PC-9 (cell line): ENCODE measurements around the gene FNDC11. TPM values are rescaled to one million over a fixed set of nuclear protein-coding genes. Genes with fewer than 3 reads are reported as not detected.
A peak's percentile ranks its signal among the peaks of the same experiment; 100 is the strongest.

ENCODE experiments used
- BruUV-seq: library from RNA; stranded (reverse); fragments of 400-500 nt; replicated peaks from 2 replicates; lab custom pipeline; 2021; lab: Mats Ljungman, UMichigan
- CTCF ChIA-PET: fragments of 300-600 bp; sonication (Branson Sonifier 250); formaldehyde crosslinking; loops from one replicate; lab custom pipeline; 2022; ENCODE audit warnings: antibody characterized with exemption; lab: Charles Lee
- POLR2A ChIA-PET: fragments of 300-600 bp; sonication (Branson Sonifier 250); formaldehyde crosslinking; loops from one replicate; lab custom pipeline; 2022; ENCODE audit warnings: antibody characterized with exemption; ENCODE audit not compliant: unreplicated experiment; lab: Charles Lee
- DNase-seq, 2 experiments: peaks; one replicate each; pipeline versions ENCODE4 v3.0.0 to v3.0.0-alpha.2; 2015 to 2022; ENCODE audit warnings: mixed read lengths in 1 of 2
- H2AFZ ChIP-seq: fragments of 200-600 bp; sonication (generic); 2 replicates; pipeline ENCODE4 v1.8.1; 2017; ENCODE audit warnings: antibody characterized with exemption
- H3F3A ChIP-seq: fragments of 200-600 bp; sonication (generic); 2 replicates; pipeline ENCODE4 v1.8.1; 2017; ENCODE audit warnings: antibody characterized with exemption, mild to moderate bottlenecking, low read depth; ENCODE audit not compliant: insufficient read depth
- H3K27ac ChIP-seq: fragments of 200-600 bp; sonication (generic); 2 replicates; pipeline ENCODE4 v1.6.1; 2016; ENCODE audit warnings: mixed run types
- H3K27me3 ChIP-seq: fragments of 200-600 bp; sonication (generic); 2 replicates; pipeline ENCODE4 v1.6.1; 2016; ENCODE audit warnings: low read depth, mixed run types; ENCODE audit not compliant: insufficient read depth
- H3K36me3 ChIP-seq: fragments of 200-600 bp; sonication (generic); 2 replicates; pipeline ENCODE4 v1.6.1; 2016; ENCODE audit warnings: low read depth, mixed run types
- H3K4me1 ChIP-seq: fragments of 200-600 bp; sonication (generic); replicated peaks from 2 replicates; pipeline ENCODE4 v1.6.1; 2016; ENCODE audit warnings: mixed run types; ENCODE audit not compliant: insufficient read depth
- H3K4me2 ChIP-seq: fragments of 200-600 bp; sonication (generic); 2 replicates; pipeline ENCODE4 v1.6.1; 2017; ENCODE audit warnings: mixed run types
- H3K4me3 ChIP-seq: fragments of 200-600 bp; sonication (generic); 2 replicates; pipeline ENCODE4 v1.6.1; 2016; ENCODE audit warnings: mixed run types
- H3K79me2 ChIP-seq: fragments of 200-600 bp; sonication (generic); 2 replicates; pipeline ENCODE4 v1.6.1; 2017; ENCODE audit warnings: low read depth, mixed run types
- H3K9me2 ChIP-seq: fragments of 200-600 bp; sonication (generic); 2 replicates; pipeline ENCODE4 v1.8.1; 2017; ENCODE audit warnings: mild to moderate bottlenecking; ENCODE audit not compliant: insufficient read depth
- H3K9me3 ChIP-seq: fragments of 200-600 bp; sonication (generic); 2 replicates; pipeline ENCODE4 v1.8.1; 2016; ENCODE audit warnings: low read depth; ENCODE audit not compliant: insufficient read depth
- H4K20me1 ChIP-seq: fragments of 200-600 bp; sonication (generic); 2 replicates; pipeline ENCODE4 v1.8.1; 2017; ENCODE audit not compliant: insufficient read depth
- EZH2 ChIP-seq: fragments of 200-600 bp; sonication (generic); IDR thresholded peaks from 2 replicates; pipeline ENCODE4 v1.8.0; 2017; ENCODE audit warnings: antibody characterized with exemption, low read depth
- intact Hi-C: fragments of 100-400 bp; cut with micrococcal nuclease; formaldehyde crosslinking; loops from one replicate; pipeline ENCODE4 v1.10.0; 2022; ENCODE audit not compliant: unreplicated experiment
- total RNA-seq: library from RNA; stranded (reverse); gene quantifications from 2 replicates; pipeline ENCODE4 v1.2.3, GENCODE V29; 2021
- TF ChIP-seq, protein P1 (sequence below): fragments of 200-600 bp; sonication (generic); conservative IDR thresholded peaks from 2 replicates; pipeline ENCODE4 v1.6.1; 2017; ENCODE audit warnings: mixed run types, antibody characterized with exemption, mild to moderate bottlenecking, moderate library complexity

FNDC11 gene
- total RNA-seq, 1 experiment from 2014 or later = 7.7 TPM

DNA sequence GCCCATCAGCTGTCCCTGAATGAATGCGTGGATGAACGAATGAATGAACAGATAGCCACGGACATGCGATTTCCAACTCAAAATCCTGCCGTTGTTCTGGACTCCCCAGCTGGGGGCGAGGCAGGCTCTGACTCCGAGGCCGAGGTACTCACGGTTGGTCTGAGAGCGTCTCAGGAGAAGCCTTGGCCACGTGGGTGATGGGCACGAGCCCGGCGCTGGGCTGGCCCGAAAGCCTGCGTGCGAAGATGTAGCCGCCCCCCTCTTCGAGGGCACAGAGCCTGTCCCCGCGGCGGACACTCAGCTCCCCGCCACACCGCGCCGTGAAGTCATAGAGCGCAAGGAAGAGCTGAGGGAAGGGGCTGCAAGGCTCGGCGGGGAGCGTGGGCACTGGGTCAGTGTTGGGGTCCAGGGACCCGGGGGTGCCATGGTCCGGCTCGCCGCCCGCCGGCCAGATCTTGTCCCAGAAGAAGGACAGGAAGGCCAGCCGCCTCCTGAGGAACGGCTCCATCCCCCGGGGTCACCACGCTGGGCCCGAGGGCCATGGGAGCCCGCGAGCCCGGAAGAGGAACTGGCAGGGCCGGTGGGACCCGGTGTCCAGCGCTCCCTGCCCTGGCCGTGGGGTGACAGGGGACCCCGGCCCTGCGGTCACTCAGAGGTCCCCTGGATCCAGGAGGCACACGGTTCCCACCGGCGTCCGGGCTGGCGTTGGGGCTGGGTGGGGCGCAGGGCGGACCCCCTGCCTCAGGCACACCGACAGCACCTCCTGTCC is 6.8 kb upstream of the FNDC11 start:
- POLR2A ChIA-PET = interaction anchor here (0.6 kb wide), 1 partner anchor 434 kb away, joined by 5 read pairs; the partner anchor contains the start of gene PRPF6
- TF ChIP-seq, protein P1, sequence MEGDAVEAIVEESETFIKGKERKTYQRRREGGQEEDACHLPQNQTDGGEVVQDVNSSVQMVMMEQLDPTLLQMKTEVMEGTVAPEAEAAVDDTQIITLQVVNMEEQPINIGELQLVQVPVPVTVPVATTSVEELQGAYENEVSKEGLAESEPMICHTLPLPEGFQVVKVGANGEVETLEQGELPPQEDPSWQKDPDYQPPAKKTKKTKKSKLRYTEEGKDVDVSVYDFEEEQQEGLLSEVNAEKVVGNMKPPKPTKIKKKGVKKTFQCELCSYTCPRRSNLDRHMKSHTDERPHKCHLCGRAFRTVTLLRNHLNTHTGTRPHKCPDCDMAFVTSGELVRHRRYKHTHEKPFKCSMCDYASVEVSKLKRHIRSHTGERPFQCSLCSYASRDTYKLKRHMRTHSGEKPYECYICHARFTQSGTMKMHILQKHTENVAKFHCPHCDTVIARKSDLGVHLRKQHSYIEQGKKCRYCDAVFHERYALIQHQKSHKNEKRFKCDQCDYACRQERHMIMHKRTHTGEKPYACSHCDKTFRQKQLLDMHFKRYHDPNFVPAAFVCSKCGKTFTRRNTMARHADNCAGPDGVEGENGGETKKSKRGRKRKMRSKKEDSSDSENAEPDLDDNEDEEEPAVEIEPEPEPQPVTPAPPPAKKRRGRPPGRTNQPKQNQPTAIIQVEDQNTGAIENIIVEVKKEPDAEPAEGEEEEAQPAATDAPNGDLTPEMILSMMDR = no peak
- no peak for TF ChIP-seq EZH2
- no peak for DNase-seq

DNA sequence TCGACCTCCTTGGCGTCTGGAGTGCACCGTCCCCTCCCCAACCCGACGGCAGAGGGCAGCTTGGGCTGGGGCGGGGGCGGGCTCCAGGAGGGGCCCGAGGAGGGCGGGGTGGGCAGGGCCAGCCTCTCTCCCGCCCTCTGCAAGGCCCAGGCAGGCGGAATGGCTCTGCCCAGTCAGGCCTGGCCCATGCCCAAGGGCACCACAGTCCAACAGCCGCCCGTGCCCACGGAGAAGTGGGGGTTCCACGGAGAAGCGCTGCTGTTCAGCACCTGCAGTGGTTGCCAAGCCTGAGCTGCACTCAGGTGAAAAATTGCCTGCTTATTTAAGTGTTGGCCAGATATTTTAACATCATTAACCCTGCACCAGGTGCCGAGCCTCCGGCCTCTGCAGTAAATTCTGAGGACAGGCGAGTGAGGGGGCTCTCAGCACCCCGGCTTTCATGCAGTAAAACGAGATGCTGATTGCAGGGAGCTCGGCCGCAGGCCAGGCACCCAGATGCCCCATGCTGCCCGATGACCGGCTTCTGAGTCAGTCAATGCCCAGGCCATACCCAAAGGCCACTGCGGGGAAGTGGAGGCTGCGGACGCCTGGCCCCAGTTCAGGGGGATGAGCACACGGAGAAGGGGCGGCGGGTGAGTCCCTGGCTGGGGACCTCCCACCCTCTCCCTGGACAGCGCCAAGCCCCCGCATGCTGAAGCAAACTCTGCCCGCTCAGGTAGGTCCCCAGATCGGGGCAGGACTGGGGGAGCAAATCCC is 6.1 kb upstream of the FNDC11 start, which contains the start of gene SRMS:
Gene SRMS, minus strand, starts transcription at position 25 of the 756 bp plus-strand sequence. CDS start 286 bp downstream, outside the sequence.
- intact Hi-C loops = no loop called here
- no peaks in the 10 kb centered on the region for H3K9me2 ChIP-seq
- peaks cover 40% of the 10 kb centered on the region; the same call in 1 of the 2 replicates for H3F3A ChIP-seq

More for the DNA sequence above, 6.8 kb upstream of the FNDC11 start:
- H3K4me2 ChIP-seq = no peak overlapping the region
- peaks cover 33% of the 10 kb centered on the region; the same call in 1 of the 2 replicates for H3F3A ChIP-seq
- H3K9me3 ChIP-seq = no peaks in the 10 kb centered on the region
- H4K20me1 ChIP-seq = no peaks in the 10 kb centered on the region
- no peaks in the 10 kb centered on the region for H3K36me3 ChIP-seq
- no peaks in the 10 kb centered on the region for H3K9me2 ChIP-seq
- no peak overlapping the region for H2AFZ ChIP-seq
- intact Hi-C loops = no loop called here
- CTCF ChIA-PET = no interaction called here
- H3K4me1 ChIP-seq = peaks cover 62% of the 10 kb centered on the region
- no peaks in the 10 kb centered on the region for H3K79me2 ChIP-seq
- no TSS peak for BruUV-seq
- H3K27ac ChIP-seq = no peak overlapping the region
- no peaks in the 10 kb centered on the region for H3K27me3 ChIP-seq
- no peak overlapping the region for H3K4me3 ChIP-seq

DNA sequence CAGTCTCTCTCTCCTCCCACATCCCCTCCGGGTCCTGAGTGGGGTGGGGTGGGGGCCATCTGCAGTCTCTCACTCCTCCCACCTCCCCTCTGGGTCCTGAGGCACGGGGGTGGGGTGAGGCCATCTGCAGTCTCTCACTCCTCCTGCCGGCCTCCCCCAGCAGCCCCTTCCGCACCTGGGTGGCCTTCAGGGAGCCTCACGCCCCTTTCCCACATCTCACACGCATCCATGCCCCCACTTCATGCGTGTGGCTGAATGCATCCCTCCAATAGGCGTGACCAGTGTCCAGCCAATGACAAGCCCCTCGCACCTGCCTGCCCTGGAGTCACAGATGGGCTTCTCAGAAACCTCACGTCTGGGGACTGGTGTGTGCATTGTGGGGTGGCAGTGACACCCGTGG is 5.4 kb upstream of the FNDC11 start:
- peak overlapping the region; percentile 7; the same call in 1 of the 2 replicates for H3K4me2 ChIP-seq
- peaks cover 39% of the 10 kb centered on the region; the same call in 1 of the 2 replicates for H3F3A ChIP-seq
- no peak for TF ChIP-seq EZH2
- TF ChIP-seq, protein P1 = no peak
- H3K4me3 ChIP-seq = no peak overlapping the region
- intact Hi-C loops = no loop called here
- BruUV-seq = no TSS peak
- peaks cover 60% of the 10 kb centered on the region for H3K4me1 ChIP-seq
- no peaks in the 10 kb centered on the region for H3K27me3 ChIP-seq
- no peak for DNase-seq
- H3K36me3 ChIP-seq = no peaks in the 10 kb centered on the region
- no peaks in the 10 kb centered on the region for H3K9me2 ChIP-seq
- no peak overlapping the region for H3K27ac ChIP-seq
- no peak overlapping the region for H2AFZ ChIP-seq
- no peaks in the 10 kb centered on the region for H4K20me1 ChIP-seq
- H3K79me2 ChIP-seq = no peaks in the 10 kb centered on the region
- ChIA-PET POLR2A (no interaction called here), CTCF (no interaction called here)
- no peaks in the 10 kb centered on the region for H3K9me3 ChIP-seq

More for the DNA sequence above, 6.1 kb upstream of the FNDC11 start, which contains the start of gene SRMS:
- H3K4me3 ChIP-seq = no peak within 1 kb of the TSS
- TF ChIP-seq, protein P1 = no peak
- TF ChIP-seq EZH2 = no peak
- ChIA-PET CTCF (no interaction called here), POLR2A (interaction anchor here (0.6 kb wide), 1 partner anchor 433 kb away, joined by 5 read pairs; the partner anchor contains the start of gene PRPF6)
- peak within 1 kb of the TSS; percentile 7; the same call in 1 of the 2 replicates for H3K4me2 ChIP-seq
- no peak within 1 kb of the TSS for H2AFZ ChIP-seq
- H3K27ac ChIP-seq = no peak within 1 kb of the TSS
- no peaks in the 10 kb centered on the region for H3K9me3 ChIP-seq
- H4K20me1 ChIP-seq = no peaks in the 10 kb centered on the region
- H3K4me1 ChIP-seq = peaks cover 64% of the 10 kb centered on the region
- BruUV-seq = no TSS peak
- no peaks in the 10 kb centered on the region for H3K27me3 ChIP-seq
- DNase-seq = no peak
- no peaks in the 10 kb centered on the region for H3K36me3 ChIP-seq
- H3K79me2 ChIP-seq = no peaks in the 10 kb centered on the region
